Liver (tissue), 9 donors: ENCODE data around the gene DNAAF8. TPM values are rescaled to one million over a fixed set of nuclear protein-coding genes. Genes with fewer than 3 reads are reported as not detected.

Experiments
- DNase-seq: peaks from one replicate; pipeline ENCODE4 v3.0.0-alpha.2; 2017; ENCODE audit warnings: low spot score
- H3K27ac ChIP-seq, 2 donors: one replicate each; pipeline ENCODE4 v1.7.0; 2013; ENCODE audit warnings: inconsistent platforms in 2 of 2, low read length in 2 of 2, control low read depth in 1 of 2, low read depth in 1 of 2, mild to moderate bottlenecking in 1 of 2
- H3K27me3 ChIP-seq, 4 donors: one replicate each; pipeline versions ENCODE4 v1.6.1 to v1.7.0; 2013; ENCODE audit warnings: low read length in 3 of 4, inconsistent platforms in 1 of 4, mild to moderate bottlenecking in 1 of 4, moderate library complexity in 1 of 4; ENCODE audit not compliant: control insufficient read depth in 4 of 4, insufficient read depth in 4 of 4
- H3K36me3 ChIP-seq, 4 donors: one replicate each; pipeline versions ENCODE4 v1.6.1 to v1.7.0; 2013; ENCODE audit warnings: low read length in 3 of 4, mild to moderate bottlenecking in 3 of 4, low read depth in 1 of 4, moderate library complexity in 1 of 4; ENCODE audit not compliant: control insufficient read depth in 4 of 4, insufficient read depth in 3 of 4
- H3K4me1 ChIP-seq, 4 donors: one replicate each; pipeline versions ENCODE4 v1.6.1 to v1.7.0; 2013; ENCODE audit warnings: low read length in 3 of 4, mild to moderate bottlenecking in 3 of 4, moderate library complexity in 1 of 4; ENCODE audit not compliant: control insufficient read depth in 4 of 4, insufficient read depth in 4 of 4
- H3K4me3 ChIP-seq, 3 donors: one replicate each; pipeline versions ENCODE4 v1.6.1 to v1.7.0; 2013; ENCODE audit warnings: low read length in 3 of 3, control low read depth in 1 of 3, low read depth in 1 of 3, mild to moderate bottlenecking in 1 of 3
- H3K9ac ChIP-seq, 2 donors: one replicate each; pipeline ENCODE4 v1.7.0; 2013; ENCODE audit warnings: low read length in 2 of 2, mild to moderate bottlenecking in 2 of 2, moderate library complexity in 2 of 2, control low read depth in 1 of 2, low read depth in 1 of 2
- H3K9me3 ChIP-seq, 4 donors: one replicate each; pipeline versions ENCODE4 v1.6.1 to v1.7.0; 2013; ENCODE audit warnings: low read length in 3 of 4; ENCODE audit not compliant: control insufficient read depth in 4 of 4
- CTCF ChIP-seq: fragments of 150-350 bp; IDR thresholded peaks from 2 replicates; pipeline ENCODE4 v1.5.1; 2017; ENCODE audit warnings: improper control_type of control experiment, low read depth, low read length; ENCODE audit not compliant: missing input control
- FOXA1 ChIP-seq: IDR thresholded peaks from 2 replicates; pipeline ENCODE4 v1.6.1; 2016; ENCODE audit warnings: antibody characterized with exemption
- FOXA2 ChIP-seq: IDR thresholded peaks from 2 replicates; pipeline ENCODE4 v1.6.1; 2016; ENCODE audit warnings: antibody characterized with exemption
- GABPA ChIP-seq, 2 donors: IDR thresholded peaks in 1 of 2; conservative IDR thresholded peaks in 1 of 2; 2 replicates each; pipeline ENCODE4 v1.6.1; 2016; ENCODE audit warnings: antibody characterized with exemption in 2 of 2, mild to moderate bottlenecking in 1 of 2, moderate library complexity in 1 of 2
- HNF4A ChIP-seq, 2 donors: conservative IDR thresholded peaks; 2 replicates each; pipeline ENCODE4 v1.6.1; 2016; ENCODE audit warnings: antibody characterized with exemption in 2 of 2, mild to moderate bottlenecking in 2 of 2
- HNF4G ChIP-seq: IDR thresholded peaks from 2 replicates; pipeline ENCODE4 v1.6.1; 2016; ENCODE audit warnings: antibody characterized with exemption
- JUND ChIP-seq, 2 donors: IDR thresholded peaks; 2 replicates each; pipeline ENCODE4 v1.6.1; 2016; ENCODE audit warnings: antibody characterized with exemption in 2 of 2
- MAX ChIP-seq: IDR thresholded peaks from 2 replicates; pipeline ENCODE4 v1.6.1; 2016; ENCODE audit warnings: antibody characterized with exemption
- NR2F2 ChIP-seq: IDR thresholded peaks from 2 replicates; pipeline ENCODE4 v1.6.1; 2016; ENCODE audit warnings: antibody characterized with exemption
- REST ChIP-seq: IDR thresholded peaks from 2 replicates; pipeline ENCODE4 v1.6.1; 2016; ENCODE audit warnings: antibody characterized with exemption, mild to moderate bottlenecking
- RXRA ChIP-seq, 2 donors: IDR thresholded peaks; 2 replicates each; pipeline ENCODE4 v1.6.1; 2017 to 2018; ENCODE audit warnings: antibody characterized with exemption in 2 of 2, mild to moderate bottlenecking in 1 of 2
- SP1 ChIP-seq: IDR thresholded peaks from 2 replicates; pipeline ENCODE4 v1.6.1; 2018; ENCODE audit warnings: antibody characterized with exemption, mild to moderate bottlenecking
- YY1 ChIP-seq: IDR thresholded peaks from 2 replicates; pipeline ENCODE4 v1.6.1; 2016; ENCODE audit warnings: antibody characterized with exemption, mild to moderate bottlenecking
- ZBTB33 ChIP-seq: IDR thresholded peaks from 2 replicates; pipeline ENCODE4 v1.6.1; 2016; ENCODE audit warnings: antibody characterized with exemption
- WGBS: extraction: QIAGEN DNeasy Blood & Tissue Kit; methylation state at CpG from one replicate; pipeline ENCODE4 v1.1.7; 2013; 5-methylcytosine and 5-hydroxymethylcytosine counted together
- polyA plus RNA-seq, 2 donors: library from polyadenylated mRNA; stranded (reverse) in 1 of 2; unstranded in 1 of 2; fragments of 200-250 nt in 1 of 2; fragments of >200 nt in 1 of 2; fragmentation: Nextera tagmentation in 1 of 2; extraction: Ambion mirVana in 1 of 2; gene quantifications; one replicate each; pipeline versions ENCODE4 v1.2.1 to v1.2.3, GENCODE V29; 2013 to 2015
- total RNA-seq, 2 donors: library from RNA; depleted of rRNA; stranded (reverse); fragments of >200 nt; gene quantifications; one replicate each; pipeline ENCODE4 v1.2.3, GENCODE V29; 2014
- TF ChIP-seq, protein P1 (sequence below): IDR thresholded peaks from 2 replicates; pipeline ENCODE4 v1.6.1; 2016; ENCODE audit warnings: antibody characterized with exemption
- donor health status: healthy.
- donor health status: healthy.
- donor health status: healthy.
- donor health status: healthy.
- donor health status: healthy.

DNAAF8 gene
- total and polyA plus RNA-seq, 4 donors, result 0.33 to 0.75 (median 0.56) TPM

DNA sequence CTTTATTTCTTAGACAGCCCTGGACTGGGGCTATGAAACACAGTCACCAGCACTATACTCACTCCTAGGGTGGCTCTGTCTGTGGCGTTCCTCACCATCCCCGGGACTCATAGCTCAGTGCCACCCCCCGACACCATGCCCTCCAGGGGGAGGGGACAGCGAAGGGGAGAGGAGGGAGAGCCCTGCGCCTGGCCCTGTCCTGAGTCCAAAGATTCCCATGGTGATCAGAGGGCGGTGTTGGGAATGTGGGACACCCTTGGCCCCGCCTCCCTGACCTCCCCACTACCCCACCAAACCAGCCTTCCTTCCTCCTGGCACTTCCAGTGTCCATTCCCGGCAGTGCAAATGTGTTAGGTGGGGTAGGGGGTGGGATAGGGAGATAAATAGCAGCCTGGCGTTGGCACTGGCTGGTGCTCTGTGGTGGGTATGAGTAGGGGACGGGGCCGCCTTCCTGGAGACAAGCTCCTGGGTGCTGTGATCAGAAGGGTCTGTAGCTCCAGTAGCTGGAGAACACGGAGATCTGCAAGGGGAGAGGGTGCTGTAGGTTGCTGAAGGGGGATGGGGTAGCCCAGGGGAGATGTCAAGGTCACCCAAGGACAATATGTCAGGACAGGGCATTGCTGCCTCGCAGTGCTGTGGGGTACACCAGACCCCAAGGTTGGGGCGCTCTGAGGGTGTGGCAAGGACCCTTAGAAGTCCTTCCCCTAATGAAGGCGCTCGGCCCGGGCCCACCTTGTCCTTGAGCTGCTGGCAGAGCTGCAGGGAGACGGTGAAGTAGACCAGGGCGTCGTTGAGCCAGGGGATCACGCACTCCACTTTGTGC, 62.9 kb downstream of the DNAAF8 start:
- Histone ChIP-seq H3K4me1 (peaks cover 0 to 19% (median 9%) of the 10 kb centered on the region in 4 donors), H3K9me3 (no peaks in the 10 kb centered on the region), H3K4me3 (no peak overlapping the region), H3K36me3 (peaks cover 0 to 20% (median 7%) of the 10 kb centered on the region in 4 donors), H3K27ac (no peak overlapping the region), H3K27me3 (no peaks in the 10 kb centered on the region), H3K9ac (no peak overlapping the region)
- TF ChIP-seq FOXA2 (no peak), HNF4A (conservative IDR thresholded peaks at IDR 0.05) (no peak), GABPA (IDR thresholded peaks at IDR 0.05 in 1 of 2, conservative IDR thresholded peaks at IDR 0.05 in 1 of 2) (no peak), ZBTB33 (no peak), CTCF (no peak), FOXA1 (no peak), SP1 (no peak), HNF4G (no peak), YY1 (no peak), REST (no peak), RXRA (IDR thresholded peaks at IDR 0.05) (no peak), NR2F2 (no peak), JUND (IDR thresholded peaks at IDR 0.05) (no peak), MAX (no peak)
- TF ChIP-seq, protein P1, sequence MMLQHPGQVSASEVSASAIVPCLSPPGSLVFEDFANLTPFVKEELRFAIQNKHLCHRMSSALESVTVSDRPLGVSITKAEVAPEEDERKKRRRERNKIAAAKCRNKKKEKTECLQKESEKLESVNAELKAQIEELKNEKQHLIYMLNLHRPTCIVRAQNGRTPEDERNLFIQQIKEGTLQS, result no peak
- 89% methylated on average over 21 of the region's 21 CpGs for WGBS
- DNase-seq, result no peak
